Natural killer cell (primary cell): Measurements from ENCODE around the gene KRT32. TPM values are rescaled to one million over a fixed set of nuclear protein-coding genes. Genes with fewer than 3 reads are reported as not detected.

ENCODE experiments used
- ATAC-seq, 3 donors: fragments of 150-1000 bp in 2 of 3; fragments of 200-7000 bp in 1 of 3; cut with Tn5 transposase; 1 replicate in 1 of 3; 2 replicates in 2 of 3; pipeline ENCODE4 v1.10.0; 2021; ENCODE audit warnings: mild to moderate bottlenecking in 2 of 3, moderate library complexity in 2 of 3
- DNase-seq, 2 donors: peaks; one replicate each; pipeline versions ENCODE4 v3.0.0 to v3.0.0-alpha.2; 2013 to 2021; ENCODE audit warnings: mixed read lengths in 1 of 2
- H3K27ac ChIP-seq: one replicate; pipeline ENCODE4 v1.5.1; 2013; ENCODE audit warnings: mild to moderate bottlenecking, low read length
- H3K27me3 ChIP-seq: one replicate; pipeline ENCODE4 v1.6.1; 2013; ENCODE audit warnings: low read length; ENCODE audit not compliant: control insufficient read depth, insufficient read depth
- H3K36me3 ChIP-seq: one replicate; pipeline ENCODE4 v1.6.1; 2013; ENCODE audit warnings: low read length; ENCODE audit not compliant: control insufficient read depth, insufficient read depth
- H3K4me1 ChIP-seq: one replicate; pipeline ENCODE4 v1.6.1; 2013; ENCODE audit warnings: low read length; ENCODE audit not compliant: control insufficient read depth, insufficient read depth
- H3K4me3 ChIP-seq: one replicate; pipeline ENCODE4 v1.5.1; 2013; ENCODE audit warnings: low read length
- H3K9me3 ChIP-seq: one replicate; pipeline ENCODE4 v1.6.1; 2013; ENCODE audit warnings: low read length; ENCODE audit not compliant: control insufficient read depth, insufficient read depth
- H3K27ac Mint-ChIP-seq, 2 donors: one replicate each; pipeline ENCODE4 v1.8.0; 2022; ENCODE audit warnings: mild to moderate bottlenecking in 2 of 2, mixed read lengths in 2 of 2, moderate library complexity in 1 of 2
- H3K27me3 Mint-ChIP-seq, 2 donors: one replicate each; pipeline ENCODE4 v1.8.0; 2022; ENCODE audit warnings: low read depth in 2 of 2, mixed read lengths in 2 of 2
- H3K36me3 Mint-ChIP-seq: one replicate; pipeline ENCODE4 v1.8.0; 2022; ENCODE audit warnings: mixed read lengths
- H3K4me1 Mint-ChIP-seq, 2 donors: one replicate each; pipeline ENCODE4 v1.8.0; 2022; ENCODE audit warnings: mixed read lengths in 2 of 2
- H3K4me3 Mint-ChIP-seq: one replicate; pipeline ENCODE4 v1.8.0; 2022; ENCODE audit warnings: mild to moderate bottlenecking, moderate library complexity, mixed read lengths
- H3K9me3 Mint-ChIP-seq, 2 donors: one replicate each; pipeline ENCODE4 v1.8.0; 2022; ENCODE audit warnings: mixed read lengths in 2 of 2
- WGBS: methylation state at CpG from one replicate; pipeline ENCODE4 v1.1.7; 2013; ENCODE audit warnings: missing lambda C conversion rate; ENCODE audit not compliant: insufficient coverage; 5-methylcytosine and 5-hydroxymethylcytosine counted together
- intact Hi-C: fragments of 100-400 bp; cut with micrococcal nuclease; formaldehyde crosslinking; loops from one replicate; pipeline ENCODE4 v1.14.2; 2022
- total RNA-seq, 4 donors: library from RNA; stranded (reverse); fragments of 120-200 nt in 1 of 4; gene quantifications; one replicate each; pipeline versions ENCODE4 v1.2.3 to v1.2.4, GENCODE V29; 2013 to 2022
- TF ChIP-seq, protein P1 (sequence below): fragments of 200-600 bp; IDR thresholded peaks from one replicate; pipeline ENCODE4 v1.8.0; 2022; ENCODE audit warnings: antibody characterized with exemption

Gene KRT32
- total RNA-seq, 3 donors from 2014 or later (not counting 1 experiment from before 2014, with no cell fraction given), result not detected

DNA sequence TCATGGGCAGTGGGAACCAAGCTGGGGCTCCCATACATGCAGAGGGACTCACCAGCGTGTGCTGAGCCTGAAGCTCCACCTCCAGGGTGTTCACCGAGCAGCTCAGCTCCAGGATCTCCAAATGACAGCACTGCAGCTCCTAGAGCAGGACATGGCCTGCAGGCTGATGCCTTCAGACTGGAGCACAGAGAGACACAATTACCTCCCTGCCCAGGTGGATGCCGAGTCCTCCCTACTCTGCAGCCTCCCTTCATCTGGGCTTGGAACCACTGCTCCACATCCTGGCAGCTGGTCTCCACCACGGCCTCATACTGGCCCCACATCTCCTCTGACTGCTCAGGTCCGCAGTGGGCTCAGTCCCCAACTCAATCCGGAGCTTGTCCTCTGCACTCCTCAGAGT lies 18.2 kb downstream of the KRT32 start:
- WGBS, result 76% methylated on average over 6 of the region's 6 CpGs
- Mint-ChIP-seq H3K27ac (no peak overlapping the region), H3K4me1 (no peaks in the 10 kb centered on the region), H3K27me3 (peaks cover 22 to 58% of the 10 kb centered on the region in 2 donors), H3K4me3 (no peak overlapping the region), H3K36me3 (no peaks in the 10 kb centered on the region), H3K9me3 (no peaks in the 10 kb centered on the region)
- H3K9me3 ChIP-seq, result no peaks in the 10 kb centered on the region
- no peak overlapping the region for H3K4me3 ChIP-seq
- DNase-seq, result no peak
- no peak overlapping the region for H3K27ac ChIP-seq
- TF ChIP-seq, protein P1, sequence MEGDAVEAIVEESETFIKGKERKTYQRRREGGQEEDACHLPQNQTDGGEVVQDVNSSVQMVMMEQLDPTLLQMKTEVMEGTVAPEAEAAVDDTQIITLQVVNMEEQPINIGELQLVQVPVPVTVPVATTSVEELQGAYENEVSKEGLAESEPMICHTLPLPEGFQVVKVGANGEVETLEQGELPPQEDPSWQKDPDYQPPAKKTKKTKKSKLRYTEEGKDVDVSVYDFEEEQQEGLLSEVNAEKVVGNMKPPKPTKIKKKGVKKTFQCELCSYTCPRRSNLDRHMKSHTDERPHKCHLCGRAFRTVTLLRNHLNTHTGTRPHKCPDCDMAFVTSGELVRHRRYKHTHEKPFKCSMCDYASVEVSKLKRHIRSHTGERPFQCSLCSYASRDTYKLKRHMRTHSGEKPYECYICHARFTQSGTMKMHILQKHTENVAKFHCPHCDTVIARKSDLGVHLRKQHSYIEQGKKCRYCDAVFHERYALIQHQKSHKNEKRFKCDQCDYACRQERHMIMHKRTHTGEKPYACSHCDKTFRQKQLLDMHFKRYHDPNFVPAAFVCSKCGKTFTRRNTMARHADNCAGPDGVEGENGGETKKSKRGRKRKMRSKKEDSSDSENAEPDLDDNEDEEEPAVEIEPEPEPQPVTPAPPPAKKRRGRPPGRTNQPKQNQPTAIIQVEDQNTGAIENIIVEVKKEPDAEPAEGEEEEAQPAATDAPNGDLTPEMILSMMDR, result no peak
- H3K4me1 ChIP-seq, result no peaks in the 10 kb centered on the region
- ATAC-seq, result no peak
- H3K27me3 ChIP-seq, result no peaks in the 10 kb centered on the region
- intact Hi-C loops, result no loop called here
- no peaks in the 10 kb centered on the region for H3K36me3 ChIP-seq

DNA sequence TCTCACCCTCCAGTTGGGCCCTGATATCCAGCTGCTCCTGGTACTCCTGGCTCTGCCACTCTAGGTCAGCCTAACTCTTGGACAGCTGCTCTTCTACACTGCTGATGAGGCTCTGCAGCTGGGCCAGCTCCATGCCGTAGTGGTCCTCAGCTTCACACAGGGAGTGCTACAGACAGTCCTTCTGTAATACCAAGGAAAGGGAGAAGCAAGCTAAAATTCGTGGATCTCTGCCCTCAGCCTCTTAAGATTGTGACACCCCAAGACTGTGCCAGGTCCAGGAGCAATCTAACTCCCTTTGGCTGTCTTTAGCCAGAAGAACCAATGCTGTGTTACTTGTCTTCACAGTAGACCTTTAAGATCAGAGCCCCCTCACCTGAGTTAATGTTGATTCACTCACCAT lies 18.7 kb downstream of the KRT32 start:
- TF ChIP-seq, protein P1, result no peak
- DNase-seq, result no peak
- H3K36me3 Mint-ChIP-seq, result no peaks in the 10 kb centered on the region
- Histone ChIP-seq H3K36me3 (no peaks in the 10 kb centered on the region), H3K27ac (no peak overlapping the region), H3K4me1 (no peaks in the 10 kb centered on the region), H3K4me3 (no peak overlapping the region), H3K9me3 (no peaks in the 10 kb centered on the region), H3K27me3 (no peaks in the 10 kb centered on the region)
- H3K9me3 Mint-ChIP-seq, result no peaks in the 10 kb centered on the region
- H3K27ac Mint-ChIP-seq, result no peak overlapping the region
- no peaks in the 10 kb centered on the region for H3K4me1 Mint-ChIP-seq
- H3K27me3 Mint-ChIP-seq, result peaks cover 23 to 58% of the 10 kb centered on the region in 2 donors
- no peak for ATAC-seq
- 65% methylated on average over 2 of the region's 2 CpGs for WGBS
- intact Hi-C loops, result no loop called here
- H3K4me3 Mint-ChIP-seq, result no peak overlapping the region

DNA sequence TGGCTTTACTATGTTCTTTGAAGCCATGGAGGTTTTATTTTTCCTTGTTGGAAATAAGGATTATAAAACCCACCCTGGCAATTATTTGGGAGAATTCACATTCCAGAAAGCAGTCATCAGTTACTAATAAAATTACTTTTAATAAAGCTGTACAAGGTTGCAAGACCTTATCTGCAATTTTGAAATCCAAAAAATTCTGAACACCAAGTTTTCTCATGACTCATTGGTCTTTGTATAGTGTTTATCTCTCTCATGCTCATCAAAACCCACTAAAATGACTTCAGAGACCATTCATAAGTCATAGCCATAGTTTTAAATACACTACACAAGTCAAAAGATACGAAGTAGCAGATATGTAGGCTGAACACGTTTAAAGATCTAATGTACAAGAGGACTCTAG lies 20.4 kb downstream of the KRT32 start:
- peaks cover 28 to 58% of the 10 kb centered on the region in 2 donors for H3K27me3 Mint-ChIP-seq
- no peak overlapping the region for H3K27ac Mint-ChIP-seq

DNA sequence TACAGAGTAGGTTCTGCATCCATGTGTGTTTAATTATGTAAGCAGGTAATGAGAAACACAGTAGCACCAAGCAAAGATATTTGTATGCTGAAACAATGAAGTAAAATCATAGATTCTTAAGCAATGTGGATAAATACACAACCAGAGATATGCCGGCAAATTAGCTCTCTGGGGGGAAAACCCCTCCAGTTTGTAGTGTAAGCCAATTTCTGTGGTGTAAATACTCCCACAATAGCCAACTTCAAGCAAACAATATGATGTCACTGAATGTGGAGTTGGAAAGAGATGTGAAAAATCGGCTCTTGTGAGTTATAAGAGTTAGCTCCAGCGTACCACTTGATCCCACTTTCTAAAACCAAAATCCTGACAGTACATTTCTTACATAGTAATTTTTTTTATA lies 22.5 kb downstream of the KRT32 start:
- Mint-ChIP-seq H3K4me3 (no peak overlapping the region), H3K27me3 (peaks cover 18 to 57% of the 10 kb centered on the region in 2 donors), H3K36me3 (no peaks in the 10 kb centered on the region), H3K9me3 (no peaks in the 10 kb centered on the region), H3K4me1 (no peaks in the 10 kb centered on the region), H3K27ac (no peak overlapping the region)
- ATAC-seq, result no peak
- Histone ChIP-seq H3K9me3 (no peaks in the 10 kb centered on the region), H3K27me3 (no peaks in the 10 kb centered on the region), H3K4me1 (no peaks in the 10 kb centered on the region), H3K4me3 (no peak overlapping the region), H3K36me3 (no peaks in the 10 kb centered on the region), H3K27ac (no peak overlapping the region)
- no CpG with 5 or more reads among the region's 3 CpGs for WGBS
- TF ChIP-seq, protein P1, result no peak
- intact Hi-C loops, result no loop called here
- no peak for DNase-seq

More for the DNA sequence above, 20.4 kb downstream of the KRT32 start:
- Histone ChIP-seq H3K27me3 (no peaks in the 10 kb centered on the region), H3K4me1 (no peaks in the 10 kb centered on the region), H3K9me3 (no peaks in the 10 kb centered on the region), H3K4me3 (no peak overlapping the region), H3K36me3 (no peaks in the 10 kb centered on the region), H3K27ac (no peak overlapping the region)
- 63% methylated on average over 2 of the region's 2 CpGs for WGBS
- intact Hi-C loops, result no loop called here
- Mint-ChIP-seq H3K36me3 (no peaks in the 10 kb centered on the region), H3K4me3 (no peak overlapping the region), H3K4me1 (no peaks in the 10 kb centered on the region), H3K9me3 (no peaks in the 10 kb centered on the region)
- TF ChIP-seq, protein P1, result no peak
- DNase-seq (no peak), ATAC-seq (no peak)
